Measurements from ENCODE around the gene ADAMTS8.

Gene ADAMTS8

GRCh38 chr11:130416530-130416882 lies 11.9 kb downstream of the ADAMTS8 start:
- no peak for DNase-seq

GRCh38 chr11:130415731-130416529 lies 12.5 kb downstream of the ADAMTS8 start:
- DNase-seq: no peak

DNA sequence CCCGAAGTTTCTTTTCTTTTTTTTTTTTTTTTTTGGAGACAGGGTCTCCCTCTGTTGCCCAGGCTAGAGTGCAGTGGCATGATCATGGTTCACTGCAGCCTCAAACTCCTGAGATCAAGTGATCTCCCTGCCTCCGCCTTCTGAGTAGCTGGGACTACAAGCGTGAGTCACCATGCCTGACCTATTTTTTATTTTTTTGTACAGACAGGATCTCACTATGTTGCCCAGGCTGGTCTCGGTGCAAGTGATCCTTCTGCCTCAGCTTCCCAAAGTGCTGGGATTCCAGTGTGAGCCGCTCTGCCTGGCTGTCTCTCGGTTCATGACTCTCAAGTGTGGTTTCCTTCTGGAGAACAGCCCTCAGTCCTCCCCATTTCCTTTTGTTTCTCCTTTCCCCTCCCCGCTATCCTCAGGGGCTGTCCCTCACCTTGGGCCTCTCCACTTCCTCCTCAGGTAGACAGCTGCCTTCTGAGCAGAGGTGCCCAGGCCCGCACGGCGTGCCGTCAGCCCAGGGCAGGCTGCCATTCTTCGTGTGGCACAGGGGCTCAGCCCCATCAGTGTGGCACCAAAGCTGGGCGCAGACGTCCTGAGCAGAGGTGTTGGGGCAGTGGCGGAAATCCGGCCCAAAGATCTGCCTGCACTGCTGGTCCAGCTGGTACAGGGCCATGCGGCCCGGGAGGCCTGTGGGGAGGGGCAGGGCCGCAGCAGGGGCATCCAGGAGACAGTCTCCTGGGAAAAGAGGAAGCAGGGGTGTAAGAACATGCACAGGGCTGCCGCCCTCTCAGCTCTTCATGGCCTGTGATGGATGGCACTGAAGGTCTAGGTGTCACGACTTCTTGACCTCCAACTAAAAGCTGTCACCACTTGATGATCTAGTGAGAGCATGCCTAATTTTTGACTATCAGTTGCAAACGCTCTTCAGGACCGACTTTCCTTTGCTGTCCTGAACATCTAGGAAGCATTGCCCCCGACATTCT lies 14.0 kb downstream of the ADAMTS8 start:
- DNase-seq: no peak

DNA sequence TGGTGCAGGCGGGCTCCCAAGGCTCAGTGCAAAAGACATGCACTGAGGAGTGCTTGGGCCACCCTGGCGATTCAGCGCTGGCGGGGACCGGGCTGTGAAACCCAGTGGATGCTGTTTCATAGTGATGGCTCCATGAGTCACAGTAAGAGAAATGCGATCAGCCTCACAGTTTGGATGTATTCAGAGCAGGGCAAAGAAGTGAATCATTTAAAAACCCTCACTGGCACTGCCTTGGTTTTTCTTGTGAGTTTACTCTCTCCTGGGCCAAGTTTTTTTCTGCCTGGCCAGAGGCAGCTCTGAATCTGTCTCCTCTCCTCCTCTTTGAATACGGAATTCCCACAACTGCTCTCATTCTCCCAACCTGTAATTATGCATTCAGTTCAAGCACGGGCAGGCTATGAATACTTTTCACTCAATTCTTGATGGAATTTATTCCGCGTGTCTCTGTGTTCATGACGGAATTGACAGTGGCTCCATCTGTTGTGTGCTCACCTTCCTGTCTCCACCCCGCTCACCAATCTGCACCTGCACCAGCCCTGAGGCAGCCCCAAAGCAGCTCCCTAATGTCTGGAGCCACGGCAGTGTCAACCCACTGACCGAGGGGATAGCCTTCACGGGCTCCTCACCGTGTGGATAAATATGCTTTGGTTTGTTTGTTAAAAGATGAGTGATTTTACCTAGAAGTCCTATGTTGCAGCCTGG lies 14.9 kb downstream of the ADAMTS8 start:
- no peak for DNase-seq

DNA sequence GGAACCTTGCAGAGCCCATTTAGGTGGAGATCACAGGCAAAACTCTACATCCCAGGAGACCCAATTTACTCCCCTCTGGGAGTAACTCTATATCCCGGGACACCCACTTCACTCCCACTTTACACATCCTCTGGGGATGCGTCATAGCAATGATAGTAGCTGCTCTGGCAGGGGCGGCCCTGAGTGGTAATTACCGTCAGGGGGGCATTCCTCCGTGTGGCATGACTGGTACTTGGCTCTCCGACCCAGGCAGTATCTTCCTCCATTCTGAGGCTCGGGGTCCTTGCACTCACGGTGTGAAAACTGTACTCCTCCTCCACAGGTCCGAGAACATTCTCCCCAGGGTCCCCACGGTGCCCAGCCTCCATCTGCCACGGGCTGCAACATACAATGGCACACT lies 17.2 kb downstream of the ADAMTS8 start:
- no peak for DNase-seq

- no peak for DNase-seq
Measured at GRCh38 chr11:130409594-130410388, 18.6 kb downstream of the ADAMTS8 start.

GRCh38 chr11:130408901-130409300 lies 19.5 kb downstream of the ADAMTS8 start:
- no peak for DNase-seq

DNA sequence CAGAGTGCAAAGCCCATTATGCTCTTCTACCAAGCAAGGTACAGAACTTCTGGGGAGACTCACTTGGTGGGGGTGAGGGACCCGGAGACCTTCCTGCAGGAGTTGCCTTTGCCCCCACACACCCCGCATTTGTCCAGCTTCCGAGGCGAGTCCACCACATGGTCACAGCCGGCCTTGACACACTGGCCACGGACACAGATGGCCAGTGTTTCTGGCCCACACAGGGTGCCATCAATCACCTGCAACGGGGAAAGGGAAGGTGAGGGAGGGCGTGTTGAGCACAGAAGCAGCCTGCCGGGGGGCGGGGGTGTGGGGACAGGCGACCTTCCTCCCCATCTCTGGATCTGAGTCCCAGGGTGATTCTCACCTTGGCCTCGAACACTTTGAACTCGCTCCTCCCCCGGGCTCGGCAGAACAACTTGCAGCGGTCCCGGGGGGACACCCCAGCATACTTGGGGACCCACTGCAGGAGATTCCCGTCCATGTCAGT lies 20.0 kb downstream of the ADAMTS8 start:
- DNase-seq: no peak

DNA sequence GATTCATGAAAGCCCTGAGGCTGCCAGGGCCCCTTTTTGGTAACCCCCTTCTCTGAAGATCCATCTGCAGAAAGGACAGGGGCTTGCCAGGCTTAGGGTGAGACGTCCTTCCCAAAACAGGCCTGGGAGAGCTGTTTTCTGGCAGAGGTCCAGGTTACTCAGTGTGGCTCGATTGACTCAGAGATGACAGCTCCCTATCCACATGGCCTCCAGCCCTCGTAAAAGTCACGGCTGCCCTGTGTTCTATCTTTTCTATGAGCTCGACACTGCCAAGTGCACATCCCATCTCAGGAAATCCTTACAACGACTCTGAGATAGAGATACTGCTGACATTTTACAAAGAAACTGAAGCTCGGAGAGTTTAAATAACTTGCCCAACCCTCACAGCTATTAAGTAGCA lies 20.4 kb downstream of the ADAMTS8 start:
- DNase-seq: no peak

- DNase-seq: no peak
Measured at GRCh38 chr11:130405428-130405827, 23.0 kb downstream of the ADAMTS8 start.

DNA sequence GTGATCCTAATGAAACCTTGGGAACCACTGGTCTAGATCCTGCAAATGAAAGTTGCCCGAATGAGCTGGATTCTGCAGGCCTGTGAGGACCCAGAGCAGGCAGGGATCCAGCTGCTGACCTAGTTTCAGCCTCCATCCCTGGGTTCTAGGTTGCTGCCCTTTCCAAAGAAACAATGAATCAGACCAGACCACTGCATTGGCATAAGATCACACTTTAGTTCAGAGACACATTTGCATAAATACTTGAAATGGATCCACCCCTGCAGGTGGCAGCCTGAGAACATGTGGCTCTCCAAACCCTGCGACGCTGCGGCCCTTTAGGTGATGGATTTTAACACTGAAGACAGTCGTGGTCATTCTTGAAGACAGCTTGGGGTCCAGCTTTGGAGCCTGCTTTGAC lies 23.7 kb downstream of the ADAMTS8 start:
- DNase-seq: no peak

GRCh38 chr11:130403967-130404366 lies 24.4 kb downstream of the ADAMTS8 start:
- DNase-seq: no peak

DNA sequence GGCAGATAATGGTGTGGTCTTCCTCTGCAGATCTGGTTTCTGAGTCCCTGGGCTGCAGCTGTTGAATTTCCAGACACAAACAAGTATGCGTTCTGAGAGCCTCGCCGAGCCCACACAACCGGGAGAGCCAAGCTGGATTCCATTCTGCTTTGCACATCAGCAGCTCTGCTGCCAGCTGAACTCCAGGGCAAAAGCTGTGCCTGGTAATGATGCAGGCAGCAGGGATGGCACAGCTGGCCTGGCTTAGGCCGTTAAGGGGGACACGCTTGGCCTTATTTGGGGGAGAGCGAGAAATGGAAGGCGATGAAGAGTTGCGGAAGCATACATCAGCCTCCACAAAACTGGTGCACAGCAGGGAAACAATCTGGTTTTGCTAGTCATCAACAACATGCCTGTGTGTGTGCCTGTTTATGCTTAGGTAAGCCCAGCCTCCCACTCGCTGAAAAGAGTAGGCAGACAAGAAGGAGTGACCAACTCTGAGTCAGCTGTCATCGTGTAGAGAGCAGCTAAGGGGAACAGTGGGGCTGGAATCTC lies 25.1 kb downstream of the ADAMTS8 start:
- DNase-seq: no peak

- DNase-seq: no peak
Measured at GRCh38 chr11:130402570-130402969, 25.8 kb downstream of the ADAMTS8 start.

DNA sequence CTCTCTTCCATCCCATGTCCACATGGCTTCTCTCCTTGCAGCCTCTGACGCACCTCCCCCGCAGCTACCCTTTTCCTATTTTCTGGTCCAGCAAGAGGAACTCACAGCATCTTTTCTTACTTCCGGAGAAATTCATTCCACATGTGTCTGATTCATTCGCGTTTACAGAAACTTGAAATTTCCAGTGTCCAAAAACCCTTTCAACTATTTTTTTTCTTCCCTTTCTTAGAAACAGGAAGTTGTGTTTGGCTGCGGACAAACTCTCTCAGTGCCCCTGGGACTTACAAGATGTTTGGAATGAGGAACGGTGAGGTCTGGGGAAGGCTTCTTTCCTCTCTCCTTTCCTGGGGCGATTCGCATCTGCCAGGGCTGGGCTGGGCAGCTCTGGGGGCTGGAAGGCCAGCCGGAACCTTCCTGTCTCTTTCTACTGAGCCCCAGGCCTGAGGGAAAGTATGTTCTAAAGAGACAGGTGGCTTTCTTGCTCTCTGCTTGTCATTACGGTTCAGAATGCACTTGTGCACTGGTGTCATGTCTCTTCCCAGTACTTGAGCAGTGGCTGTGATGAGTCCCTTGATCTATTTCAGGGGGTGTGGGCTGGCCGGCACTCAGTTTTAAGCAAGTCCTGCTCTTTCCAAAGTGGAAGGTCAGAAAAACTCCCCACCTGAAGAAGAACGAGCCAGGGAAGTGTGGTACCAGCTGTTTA lies 27.5 kb downstream of the ADAMTS8 start:
- DNase-seq: no peak

DNA sequence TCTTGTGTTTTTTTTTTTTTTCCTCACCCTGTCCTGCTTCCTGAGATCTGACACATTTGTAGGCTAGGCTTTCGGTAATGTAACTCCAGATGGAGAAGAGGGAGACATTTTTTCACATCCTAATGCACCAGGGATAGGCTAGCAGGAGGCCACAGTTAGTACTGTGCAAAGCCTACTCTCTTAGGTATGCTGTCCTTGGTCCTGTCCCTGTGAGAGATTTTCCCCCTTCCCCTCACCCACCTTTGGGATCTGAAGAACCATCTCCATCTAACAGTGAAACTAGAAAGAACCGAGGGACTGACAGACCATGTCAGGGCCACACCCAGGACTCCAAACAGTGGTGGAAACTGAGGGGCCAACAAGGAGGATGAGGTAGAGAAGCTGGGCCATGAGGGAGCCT lies 29.2 kb downstream of the ADAMTS8 start:
- DNase-seq: no peak

DNA sequence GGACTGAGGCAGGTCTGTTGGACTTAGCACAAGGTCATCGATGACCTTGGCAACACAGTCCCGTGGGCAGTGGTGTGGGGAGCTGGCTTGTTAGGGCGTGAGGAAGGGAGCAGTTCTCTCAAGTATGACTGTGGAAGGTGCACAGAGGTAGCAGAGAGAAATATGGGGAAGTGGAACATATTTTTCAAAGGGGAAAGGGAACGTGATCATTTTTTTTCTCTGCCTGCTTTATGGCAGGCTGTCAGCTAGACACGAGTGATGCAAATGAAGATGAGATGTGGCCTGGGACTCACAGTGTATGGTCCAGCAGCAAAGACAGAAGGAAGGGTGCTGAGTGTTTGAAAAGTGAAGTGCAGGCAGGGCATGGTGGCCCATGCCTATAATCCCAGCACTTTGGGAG lies 30.6 kb downstream of the ADAMTS8 start:
- no peak for DNase-seq

- no peak for DNase-seq
Measured at GRCh38 chr11:130396965-130397364, 31.4 kb downstream of the ADAMTS8 start.

DNA sequence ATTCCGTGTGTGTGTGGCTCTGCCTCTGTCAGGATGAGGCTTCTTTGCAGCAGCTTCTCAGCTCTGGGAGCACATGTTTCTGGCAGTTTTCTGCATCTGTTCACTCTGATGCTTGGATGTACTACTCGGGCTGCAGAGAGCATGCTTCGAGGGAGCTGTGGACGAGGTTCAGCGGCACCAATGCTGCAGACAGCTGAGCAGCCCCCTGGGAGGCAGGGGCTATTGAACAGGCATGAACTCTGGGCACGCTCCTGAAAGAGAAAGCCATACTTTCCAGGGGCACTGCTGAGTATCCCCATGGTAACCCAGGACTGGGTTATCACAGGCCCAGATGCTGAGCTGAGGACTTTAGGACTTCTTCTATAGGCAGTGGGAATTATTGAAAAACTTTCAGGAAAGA lies 33.8 kb downstream of the ADAMTS8 start:
- DNase-seq: no peak

DNA sequence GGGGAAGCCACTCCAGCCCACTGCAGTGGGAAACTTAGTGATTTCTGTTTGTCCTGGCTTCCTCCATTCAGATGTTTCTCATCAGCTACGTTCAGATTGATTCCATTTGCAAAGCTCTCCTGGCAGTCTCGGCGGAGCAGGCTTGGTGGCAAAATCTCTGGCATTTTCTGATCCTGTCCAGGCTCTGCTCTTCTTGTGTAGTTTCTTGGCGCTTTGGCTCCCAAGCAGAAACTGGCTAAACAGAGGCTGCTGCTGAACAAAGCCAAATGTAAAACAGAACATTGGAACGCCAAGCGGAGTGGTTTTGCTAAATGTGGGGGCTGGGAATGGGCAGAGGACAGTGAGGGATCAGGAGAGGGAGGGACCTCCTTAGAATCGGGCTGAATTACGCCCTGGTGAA lies 36.7 kb downstream of the ADAMTS8 start:
- no peak for DNase-seq

DNA sequence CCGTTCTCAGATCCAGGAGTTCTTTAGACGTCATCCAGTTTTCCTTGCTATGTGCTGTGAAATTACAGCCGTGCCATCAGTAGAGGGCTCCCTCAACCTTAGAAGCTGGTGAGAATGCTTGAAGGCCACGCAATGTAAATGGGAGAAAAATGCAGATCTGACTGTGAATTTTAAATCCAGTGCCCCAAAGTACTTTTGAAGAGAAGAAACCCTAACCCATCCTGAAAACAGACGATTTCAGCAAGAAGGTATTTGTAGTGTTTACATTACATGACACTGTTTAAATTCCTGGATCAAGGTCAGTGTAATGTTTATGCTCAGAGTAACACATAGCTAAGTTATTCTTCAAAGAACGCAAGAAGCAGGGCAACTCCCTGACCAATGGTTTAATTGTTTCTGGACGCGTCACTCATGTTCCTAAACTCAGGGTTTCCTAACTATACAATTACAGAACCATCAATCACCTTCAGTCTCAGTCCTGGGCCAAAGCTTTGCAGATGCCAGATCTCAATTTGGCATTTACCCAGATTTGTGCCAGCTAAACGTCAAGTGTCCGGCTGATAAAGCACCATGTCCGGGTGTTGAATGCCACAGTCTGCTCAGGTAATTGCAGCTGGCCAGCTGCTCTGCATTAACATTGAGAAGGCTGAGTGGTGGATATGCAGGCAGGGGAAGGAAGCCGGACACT lies 38.2 kb downstream of the ADAMTS8 start:
- DNase-seq: no peak
